GM12878 (cell line): Measurements from ENCODE around the gene MCC. TPM values are rescaled to one million over a fixed set of nuclear protein-coding genes. Genes with fewer than 3 reads are reported as not detected.

ENCODE experiments used
- ATAC-seq: fragments of 200-7000 bp; cut with Tn5 transposase; 3 replicates; pipeline ENCODE4 v1.9.1; 2020; ENCODE audit warnings: mild to moderate bottlenecking, moderate library complexity
- BruUV-seq: library from RNA; stranded (reverse); fragments of 400-500 nt; replicated peaks from 2 replicates; lab custom pipeline; 2021; lab: Mats Ljungman, UMichigan
- CTCF ChIA-PET: fragments of 300-600 bp; sonication (Branson Sonifier 250); formaldehyde crosslinking; extraction: SDS; loops from one replicate; lab custom pipeline; 2021; ENCODE audit warnings: inconsistent platforms; lab: Yijun Ruan, JAX
- POLR2A ChIA-PET: fragments of 350-600 bp; formaldehyde crosslinking; extraction: SDS; loops from one replicate; lab custom pipeline; 2021; ENCODE audit warnings: inconsistent platforms; lab: Charles Lee
- RAD21 ChIA-PET: fragments of 300-600 bp; sonication (Branson Sonifier 250); formaldehyde crosslinking; loops from one replicate; lab custom pipeline; 2023; ENCODE audit warnings: antibody characterized with exemption; ENCODE audit not compliant: unreplicated experiment; lab: Charles Lee
- SMC1A ChIA-PET: fragments of 300-600 bp; sonication (Branson Sonifier 250); formaldehyde crosslinking; loops from one replicate; lab custom pipeline; 2023; ENCODE audit not compliant: unreplicated experiment, uncharacterized antibody; lab: Charles Lee
- DNase-seq: peaks from one replicate; pipeline ENCODE4 v3.0.0-alpha.2; 2011; ENCODE audit warnings: low read depth, low spot score
- FAIRE-seq: peaks from 3 replicates; lab custom pipeline; 2011; peaks lifted over from hg19 to GRCh38; lab: Jason Lieb, UNC
- H2AFZ ChIP-seq: 2 replicates; pipeline ENCODE4 v1.6.0; 2011; ENCODE audit warnings: low read depth, low read length, control low read depth; ENCODE audit not compliant: control insufficient read depth
- H3K27ac ChIP-seq: 2 replicates; pipeline ENCODE4 v1.5.1; 2011; ENCODE audit warnings: control low read depth; ENCODE audit not compliant: control insufficient read depth, insufficient read depth
- H3K27me3 ChIP-seq, 2 experiments: replicated peaks in 1 of 2; 2 replicates each; pipeline versions ENCODE4 v1.6.0 to v1.6.1; 2011; ENCODE audit warnings: low read length in 1 of 2; ENCODE audit not compliant: control insufficient read depth in 2 of 2, insufficient read depth in 2 of 2
- H3K36me3 ChIP-seq, 2 experiments: 2 replicates each; pipeline ENCODE4 v1.5.1; 2011; ENCODE audit warnings: low read length in 1 of 2; ENCODE audit not compliant: control insufficient read depth in 2 of 2, insufficient read depth in 2 of 2
- H3K4me1 ChIP-seq: 2 replicates; pipeline ENCODE4 v1.6.1; 2011; ENCODE audit warnings: mild to moderate bottlenecking, low read length, moderate library complexity, mixed read lengths; ENCODE audit not compliant: control insufficient read depth, insufficient read depth
- H3K4me2 ChIP-seq: 2 replicates; pipeline ENCODE4 v1.6.0; 2011; ENCODE audit warnings: control low read depth; ENCODE audit not compliant: control insufficient read depth, insufficient read depth
- H3K4me3 ChIP-seq: fragments of 200-600 bp; sonication (generic); 2 replicates; pipeline ENCODE4 v1.5.1; 2016
- H3K79me2 ChIP-seq: 2 replicates; pipeline ENCODE4 v1.6.0; 2011; ENCODE audit warnings: low read length; ENCODE audit not compliant: control insufficient read depth, insufficient read depth
- H3K9ac ChIP-seq: 2 replicates; pipeline ENCODE4 v1.8.0; 2011; ENCODE audit warnings: low read length, control low read depth, mixed read lengths; ENCODE audit not compliant: control insufficient read depth, insufficient read depth
- H3K9me3 ChIP-seq: replicated peaks from 3 replicates; pipeline ENCODE4 v1.5.1; 2011; ENCODE audit warnings: mild to moderate bottlenecking, low read length; ENCODE audit not compliant: control insufficient read depth, insufficient read depth
- H4K20me1 ChIP-seq: 2 replicates; pipeline ENCODE4 v1.6.0; 2011; ENCODE audit not compliant: control insufficient read depth, insufficient read depth
- DPF2 ChIP-seq: fragments of 450-650 bp; IDR thresholded peaks from 2 replicates; pipeline ENCODE4 v1.6.1; 2017; ENCODE audit warnings: mild to moderate bottlenecking
- MYB ChIP-seq: fragments of 150-350 bp; IDR thresholded peaks from 2 replicates; pipeline ENCODE4 v1.6.1; 2014; ENCODE audit warnings: mild to moderate bottlenecking, low read depth, low read length, borderline replicate concordance
- NBN ChIP-seq: fragments of 450-650 bp; IDR thresholded peaks from 2 replicates; pipeline ENCODE4 v1.6.1; 2016
- NRF1 ChIP-seq: conservative IDR thresholded peaks from 2 replicates; pipeline ENCODE4 v1.6.1; 2011; ENCODE audit warnings: mild to moderate bottlenecking, low read depth, low read length, improper control_type of control experiment
- POLR2AphosphoS2 ChIP-seq: IDR thresholded peaks from 2 replicates; pipeline ENCODE4 v1.6.1; 2011; ENCODE audit warnings: low read depth, mild to moderate bottlenecking, low read length, improper control_type of control experiment, moderate library complexity
- RAD21 ChIP-seq: IDR thresholded peaks from 2 replicates; pipeline ENCODE4 v1.6.1; 2011; ENCODE audit warnings: mild to moderate bottlenecking, low read depth, low read length, moderate library complexity; ENCODE audit not compliant: insufficient read depth
- ZBED1 ChIP-seq: IDR thresholded peaks from 2 replicates; pipeline ENCODE4 v1.6.1; 2016; ENCODE audit warnings: borderline replicate concordance
- ZNF217 ChIP-seq: fragments of 450-650 bp; IDR thresholded peaks from 2 replicates; pipeline ENCODE4 v1.6.1; 2017; ENCODE audit warnings: antibody characterized with exemption, mild to moderate bottlenecking
- WGBS: methylation state at CpG from one replicate; pipeline ENCODE4 v1.1.6; 2016; ENCODE audit warnings: low lambda C conversion rate; ENCODE audit not compliant: insufficient replicate concordance, insufficient coverage; ENCODE audit errors: missing lambda C conversion rate; 5-methylcytosine and 5-hydroxymethylcytosine counted together
- in situ Hi-C: fragments of 300-500 bp; cut with MboI; formaldehyde crosslinking; loops from 9 replicates; pipeline ENCODE4 v1.14.3; 2018; ENCODE audit warnings: mixed read lengths
- intact Hi-C: fragments of 100-400 bp; cut with micrococcal nuclease; formaldehyde crosslinking; loops from one replicate; pipeline ENCODE4 v1.14.2; 2022; ENCODE audit not compliant: unreplicated experiment
- polyA plus RNA-seq, 11 experiments: library from polyadenylated mRNA; depleted of rRNA in 4 of 11; unstranded in 6 of 11; stranded (reverse) in 5 of 11; fragments of >200 nt; fragmentation: Nextera tagmentation in 4 of 11; fragmentation: Illumina TruSeq in 1 of 11; extraction: Ambion mirVana in 4 of 11; extraction: Trizol in 1 of 11; gene quantifications; 1 replicate in 1 of 11; 2 replicates in 10 of 11; pipeline versions ENCODE4 v1.2.1 to v1.2.3, GENCODE V29; 2011 to 2016; ENCODE audit warnings: inconsistent platforms in 2 of 11, missing spikeins in 2 of 11, low read depth in 1 of 11
- total RNA-seq, 4 experiments: library from RNA; depleted of rRNA in 3 of 4; stranded (reverse); fragments of >200 nt in 3 of 4; fragmentation: Illumina TruSeq in 1 of 4; extraction: Trizol in 1 of 4; gene quantifications; 2 replicates each; pipeline versions ENCODE4 v1.2.1 to v1.2.3, GENCODE V29; 2013 to 2021
- TF ChIP-seq, protein P1 (sequence below): fragments of 150-350 bp; IDR thresholded peaks from 2 replicates; pipeline ENCODE4 v1.6.1; 2016; ENCODE audit warnings: low read depth, low read length
- TF ChIP-seq, protein P2 (sequence below): fragments of 450-650 bp; IDR thresholded peaks from 2 replicates; pipeline ENCODE4 v1.6.1; 2017; ENCODE audit warnings: mild to moderate bottlenecking
- TF ChIP-seq, protein P3 (sequence below): IDR thresholded peaks from 2 replicates; pipeline ENCODE4 v1.6.1; 2011; ENCODE audit warnings: mild to moderate bottlenecking, low read depth, low read length, moderate library complexity; ENCODE audit not compliant: insufficient replicate concordance

The MCC gene
- total and polyA plus RNA-seq, 10 of the 15 experiments (the other 5 are each of a cell fraction or from before 2014, with no cell fraction given) = 0.03 to 0.86 (median 0.16) TPM

DNA sequence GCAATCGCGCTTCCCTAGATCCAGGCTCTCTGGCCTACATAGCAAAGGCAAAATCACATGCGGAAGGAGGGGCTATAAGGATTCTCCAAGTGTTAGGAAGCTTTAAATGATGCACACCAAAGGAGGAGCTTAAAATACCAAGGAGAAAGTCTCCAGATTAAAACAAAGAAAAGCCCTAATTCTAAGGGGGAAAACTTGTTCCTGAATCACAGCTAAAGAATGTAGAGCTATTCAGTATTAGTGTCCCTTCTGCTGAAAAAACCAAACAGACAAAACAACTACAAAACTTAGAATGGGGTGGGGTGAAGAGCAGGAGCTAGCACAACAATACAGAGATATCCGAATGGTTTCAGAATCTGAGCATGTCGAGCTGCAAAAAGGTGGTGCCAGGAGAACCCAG is 297.9 kb downstream of the MCC start (continued):
- TF ChIP-seq, protein P1, sequence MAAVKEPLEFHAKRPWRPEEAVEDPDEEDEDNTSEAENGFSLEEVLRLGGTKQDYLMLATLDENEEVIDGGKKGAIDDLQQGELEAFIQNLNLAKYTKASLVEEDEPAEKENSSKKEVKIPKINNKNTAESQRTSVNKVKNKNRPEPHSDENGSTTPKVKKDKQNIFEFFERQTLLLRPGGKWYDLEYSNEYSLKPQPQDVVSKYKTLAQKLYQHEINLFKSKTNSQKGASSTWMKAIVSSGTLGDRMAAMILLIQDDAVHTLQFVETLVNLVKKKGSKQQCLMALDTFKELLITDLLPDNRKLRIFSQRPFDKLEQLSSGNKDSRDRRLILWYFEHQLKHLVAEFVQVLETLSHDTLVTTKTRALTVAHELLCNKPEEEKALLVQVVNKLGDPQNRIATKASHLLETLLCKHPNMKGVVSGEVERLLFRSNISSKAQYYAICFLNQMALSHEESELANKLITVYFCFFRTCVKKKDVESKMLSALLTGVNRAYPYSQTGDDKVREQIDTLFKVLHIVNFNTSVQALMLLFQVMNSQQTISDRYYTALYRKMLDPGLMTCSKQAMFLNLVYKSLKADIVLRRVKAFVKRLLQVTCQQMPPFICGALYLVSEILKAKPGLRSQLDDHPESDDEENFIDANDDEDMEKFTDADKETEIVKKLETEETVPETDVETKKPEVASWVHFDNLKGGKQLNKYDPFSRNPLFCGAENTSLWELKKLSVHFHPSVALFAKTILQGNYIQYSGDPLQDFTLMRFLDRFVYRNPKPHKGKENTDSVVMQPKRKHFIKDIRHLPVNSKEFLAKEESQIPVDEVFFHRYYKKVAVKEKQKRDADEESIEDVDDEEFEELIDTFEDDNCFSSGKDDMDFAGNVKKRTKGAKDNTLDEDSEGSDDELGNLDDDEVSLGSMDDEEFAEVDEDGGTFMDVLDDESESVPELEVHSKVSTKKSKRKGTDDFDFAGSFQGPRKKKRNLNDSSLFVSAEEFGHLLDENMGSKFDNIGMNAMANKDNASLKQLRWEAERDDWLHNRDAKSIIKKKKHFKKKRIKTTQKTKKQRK = no peak

DNA sequence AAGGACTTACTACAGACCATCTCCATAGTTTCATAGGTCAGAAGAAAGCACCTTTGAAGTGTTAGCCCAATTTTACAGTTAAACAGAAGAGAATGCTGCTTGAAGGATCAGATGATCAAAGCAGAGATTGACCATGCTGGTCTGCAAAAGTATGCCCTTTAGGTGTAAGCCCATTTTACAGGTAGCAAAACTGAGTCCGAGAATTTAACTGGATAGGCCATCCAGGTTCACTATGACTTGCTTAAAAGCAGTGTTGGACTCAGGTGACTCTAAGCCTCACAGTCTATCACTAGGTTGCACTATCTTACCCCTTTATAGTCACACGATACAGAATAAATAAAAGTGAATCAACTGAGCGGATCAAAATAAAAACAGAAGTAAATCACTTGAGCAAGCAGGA is 299.0 kb downstream of the MCC start:
- no peak for ATAC-seq
- 49% methylated on average over 3 of the region's 3 CpGs for WGBS
- SMC1A ChIA-PET = no interaction called here
- H3K4me2 ChIP-seq = no peak overlapping the region
- H3K79me2 ChIP-seq = no peaks in the 10 kb centered on the region
- no peak overlapping the region for H3K9ac ChIP-seq
- H3K4me1 ChIP-seq = no peaks in the 10 kb centered on the region; the same call in 1 of the 2 replicates
- no peak for DNase-seq
- intact Hi-C loops = no loop called here
- no peaks in the 10 kb centered on the region for H3K27me3 ChIP-seq
- in situ Hi-C loops = no loop called here
- no TSS peak for BruUV-seq
- no peaks in the 10 kb centered on the region; the same call in 2 of the 3 replicates for H3K9me3 ChIP-seq
- FAIRE-seq = no peak
- CTCF ChIA-PET = interaction anchor here (1.3 kb wide), 1 partner anchor 415 kb away, joined by 3 read pairs; no protein-coding TSS in a partner anchor
- RAD21 ChIA-PET = no interaction called here
- H3K27ac ChIP-seq = no peak overlapping the region
- no peak overlapping the region for H3K4me3 ChIP-seq
- no peak overlapping the region for H2AFZ ChIP-seq
- POLR2A ChIA-PET = no interaction called here
- H3K36me3 ChIP-seq = no peaks in the 10 kb centered on the region
- H4K20me1 ChIP-seq = no peaks in the 10 kb centered on the region
- TF ChIP-seq DPF2 = no peak
- TF ChIP-seq NBN = no peak
- TF ChIP-seq POLR2AphosphoS2 = no peak
- TF ChIP-seq, protein P2, sequence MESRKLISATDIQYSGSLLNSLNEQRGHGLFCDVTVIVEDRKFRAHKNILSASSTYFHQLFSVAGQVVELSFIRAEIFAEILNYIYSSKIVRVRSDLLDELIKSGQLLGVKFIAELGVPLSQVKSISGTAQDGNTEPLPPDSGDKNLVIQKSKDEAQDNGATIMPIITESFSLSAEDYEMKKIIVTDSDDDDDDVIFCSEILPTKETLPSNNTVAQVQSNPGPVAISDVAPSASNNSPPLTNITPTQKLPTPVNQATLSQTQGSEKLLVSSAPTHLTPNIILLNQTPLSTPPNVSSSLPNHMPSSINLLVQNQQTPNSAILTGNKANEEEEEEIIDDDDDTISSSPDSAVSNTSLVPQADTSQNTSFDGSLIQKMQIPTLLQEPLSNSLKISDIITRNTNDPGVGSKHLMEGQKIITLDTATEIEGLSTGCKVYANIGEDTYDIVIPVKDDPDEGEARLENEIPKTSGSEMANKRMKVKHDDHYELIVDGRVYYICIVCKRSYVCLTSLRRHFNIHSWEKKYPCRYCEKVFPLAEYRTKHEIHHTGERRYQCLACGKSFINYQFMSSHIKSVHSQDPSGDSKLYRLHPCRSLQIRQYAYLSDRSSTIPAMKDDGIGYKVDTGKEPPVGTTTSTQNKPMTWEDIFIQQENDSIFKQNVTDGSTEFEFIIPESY = no peak
- TF ChIP-seq, protein P3, sequence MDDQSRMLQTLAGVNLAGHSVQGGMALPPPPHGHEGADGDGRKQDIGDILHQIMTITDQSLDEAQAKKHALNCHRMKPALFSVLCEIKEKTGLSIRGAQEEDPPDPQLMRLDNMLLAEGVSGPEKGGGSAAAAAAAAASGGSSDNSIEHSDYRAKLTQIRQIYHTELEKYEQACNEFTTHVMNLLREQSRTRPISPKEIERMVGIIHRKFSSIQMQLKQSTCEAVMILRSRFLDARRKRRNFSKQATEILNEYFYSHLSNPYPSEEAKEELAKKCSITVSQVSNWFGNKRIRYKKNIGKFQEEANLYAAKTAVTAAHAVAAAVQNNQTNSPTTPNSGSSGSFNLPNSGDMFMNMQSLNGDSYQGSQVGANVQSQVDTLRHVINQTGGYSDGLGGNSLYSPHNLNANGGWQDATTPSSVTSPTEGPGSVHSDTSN = no peak
- no peak for TF ChIP-seq MYB
- TF ChIP-seq NRF1 = no peak
- TF ChIP-seq, protein P1 = no peak
- TF ChIP-seq RAD21 = no peak
- no peak for TF ChIP-seq ZNF217
- TF ChIP-seq ZBED1 = no peak
